ENCODE results near the gene ZNF678.

ZNF678 gene

GRCh38 chr1:227557962-227558725, 5.2 kb upstream of the ZNF678 start:
- FAIRE-seq (no peak), DNase-seq (ENCODE audit: insufficient read length) (no peak)
- TF ChIP-seq TAF1 (IDR thresholded peaks at IDR 0.05; ENCODE audit: borderline replicate concordance, low read depth, low read length), result no peak

- TF ChIP-seq POLR2A (IDR thresholded peaks at IDR 0.05; ENCODE audit: low read depth, low read length) (no peak), TAF1 (IDR thresholded peaks at IDR 0.05; ENCODE audit: borderline replicate concordance, low read depth, low read length) (no peak), POLR2AphosphoS5 (IDR thresholded peaks at IDR 0.05; ENCODE audit: low read depth, low read length) (no peak)
- no peak for DNase-seq (ENCODE audit: insufficient read length)
- no peak for FAIRE-seq
These were observed 4.6 kb upstream of the ZNF678 start for GRCh38 chr1:227558732-227559262.

- TF ChIP-seq POLR2A (IDR thresholded peaks at IDR 0.05; ENCODE audit: low read depth, low read length) (no peak), TAF1 (IDR thresholded peaks at IDR 0.05; ENCODE audit: borderline replicate concordance, low read depth, low read length) (no peak), POLR2AphosphoS5 (IDR thresholded peaks at IDR 0.05; ENCODE audit: low read depth, low read length) (no peak)
- FAIRE-seq, result no peak
These were observed 3.9 kb upstream of the ZNF678 start for GRCh38 chr1:227559499-227559898.

GRCh38 chr1:227559926-227560325, 3.4 kb upstream of the ZNF678 start:
- FAIRE-seq, result no peak
- TF ChIP-seq TAF1 (IDR thresholded peaks at IDR 0.05; ENCODE audit: borderline replicate concordance, low read depth, low read length) (no peak), POLR2A (IDR thresholded peaks at IDR 0.05; ENCODE audit: low read depth, low read length) (no peak), POLR2AphosphoS5 (IDR thresholded peaks at IDR 0.05; ENCODE audit: low read depth, low read length) (no peak)
- DNase-seq (ENCODE audit: insufficient read length), result no peak

More at GRCh38 chr1:227559499-227559898, 3.9 kb upstream of the ZNF678 start:
- DNase-seq (ENCODE audit: insufficient read length), result no peak

- DNase-seq (ENCODE audit: insufficient read length) (no peak), FAIRE-seq (no peak)
- no peak for TF ChIP-seq TAF1 (IDR thresholded peaks at IDR 0.05; ENCODE audit: borderline replicate concordance, low read depth, low read length)
- no peak for TF ChIP-seq POLR2A (IDR thresholded peaks at IDR 0.05; ENCODE audit: low read depth, low read length)
- TF ChIP-seq POLR2AphosphoS5 (IDR thresholded peaks at IDR 0.05; ENCODE audit: low read depth, low read length), result no peak
These were observed 2.8 kb upstream of the ZNF678 start for GRCh38 chr1:227560393-227561173.

- FAIRE-seq, result no peak
- no peak for DNase-seq (ENCODE audit: insufficient read length)
- no peak for TF ChIP-seq POLR2AphosphoS5 (IDR thresholded peaks at IDR 0.05; ENCODE audit: low read depth, low read length)
- no peak for TF ChIP-seq TAF1 (IDR thresholded peaks at IDR 0.05; ENCODE audit: borderline replicate concordance, low read depth, low read length)
- TF ChIP-seq POLR2A (IDR thresholded peaks at IDR 0.05; ENCODE audit: low read depth, low read length), result no peak
These were observed 2.0 kb upstream of the ZNF678 start for GRCh38 chr1:227561241-227561907.

- FAIRE-seq (no peak), DNase-seq (ENCODE audit: insufficient read length) (no peak)
- no peak for TF ChIP-seq POLR2A (IDR thresholded peaks at IDR 0.05; ENCODE audit: low read depth, low read length)
- no peak for TF ChIP-seq TAF1 (IDR thresholded peaks at IDR 0.05; ENCODE audit: borderline replicate concordance, low read depth, low read length)
- TF ChIP-seq POLR2AphosphoS5 (IDR thresholded peaks at IDR 0.05; ENCODE audit: low read depth, low read length), result no peak
These were observed 1.3 kb upstream of the ZNF678 start for GRCh38 chr1:227562037-227562436.

GRCh38 chr1:227562933-227563323, 428 bp upstream of the ZNF678 start:
- FAIRE-seq (no peak), DNase-seq (ENCODE audit: insufficient read length) (no peak)
- no peak for TF ChIP-seq TAF1 (IDR thresholded peaks at IDR 0.05; ENCODE audit: borderline replicate concordance, low read depth, low read length)

GRCh38 chr1:227567256-227567655, 3.9 kb downstream of the ZNF678 start:
- no peak for DNase-seq (ENCODE audit: insufficient read length)
- FAIRE-seq, result no peak
- TF ChIP-seq TAF1 (IDR thresholded peaks at IDR 0.05; ENCODE audit: borderline replicate concordance, low read depth, low read length) (no peak), POLR2A (IDR thresholded peaks at IDR 0.05; ENCODE audit: low read depth, low read length) (no peak), POLR2AphosphoS5 (IDR thresholded peaks at IDR 0.05; ENCODE audit: low read depth, low read length) (no peak)

GRCh38 chr1:227568593-227568992, 5.2 kb downstream of the ZNF678 start:
- no peak for TF ChIP-seq POLR2A (IDR thresholded peaks at IDR 0.05; ENCODE audit: low read depth, low read length)
- no peak for TF ChIP-seq POLR2AphosphoS5 (IDR thresholded peaks at IDR 0.05; ENCODE audit: low read depth, low read length)
- TF ChIP-seq TAF1 (IDR thresholded peaks at IDR 0.05; ENCODE audit: borderline replicate concordance, low read depth, low read length), result no peak
- FAIRE-seq, result no peak
- DNase-seq (ENCODE audit: insufficient read length), result no peak

GRCh38 chr1:227572752-227573151, 9.4 kb downstream of the ZNF678 start:
- FAIRE-seq, result no peak
- no peak for TF ChIP-seq POLR2AphosphoS5 (IDR thresholded peaks at IDR 0.05; ENCODE audit: low read depth, low read length)
- no peak for TF ChIP-seq POLR2A (IDR thresholded peaks at IDR 0.05; ENCODE audit: low read depth, low read length)
- TF ChIP-seq TAF1 (IDR thresholded peaks at IDR 0.05; ENCODE audit: borderline replicate concordance, low read depth, low read length), result no peak
- DNase-seq (ENCODE audit: insufficient read length), result no peak
